ENCODE data around the gene SPATA19. TPM values are rescaled to one million over a fixed set of nuclear protein-coding genes. Genes with fewer than 3 reads are reported as not detected.

Gene SPATA19
- total and polyA plus RNA-seq, 2 of the 13 experiments (the other 11 are each of a cell fraction or from before 2014, with no cell fraction given), result not detected

GRCh38 chr11:133828871-133829270, 16.4 kb downstream of the SPATA19 start (continued):
- no peak for TF ChIP-seq ZNF644 (CRISPR knock-in tag; IDR thresholded peaks at IDR 0.05; ENCODE audit: low read depth)
- TF ChIP-seq ARNT2 (CRISPR knock-in tag; IDR thresholded peaks at IDR 0.05; ENCODE audit: low read depth), result no peak
- no peak for TF ChIP-seq HNRNPH1 (optimal IDR thresholded peaks at IDR 0.05; ENCODE audit: low read depth, low read length)
- no peak for TF ChIP-seq GMEB1 (CRISPR knock-in tag; IDR thresholded peaks at IDR 0.05; ENCODE audit: borderline replicate concordance)
- no peak for TF ChIP-seq ZNF556 (CRISPR knock-in tag; IDR thresholded peaks at IDR 0.05; ENCODE audit: borderline replicate concordance)
- TF ChIP-seq, protein P1, sequence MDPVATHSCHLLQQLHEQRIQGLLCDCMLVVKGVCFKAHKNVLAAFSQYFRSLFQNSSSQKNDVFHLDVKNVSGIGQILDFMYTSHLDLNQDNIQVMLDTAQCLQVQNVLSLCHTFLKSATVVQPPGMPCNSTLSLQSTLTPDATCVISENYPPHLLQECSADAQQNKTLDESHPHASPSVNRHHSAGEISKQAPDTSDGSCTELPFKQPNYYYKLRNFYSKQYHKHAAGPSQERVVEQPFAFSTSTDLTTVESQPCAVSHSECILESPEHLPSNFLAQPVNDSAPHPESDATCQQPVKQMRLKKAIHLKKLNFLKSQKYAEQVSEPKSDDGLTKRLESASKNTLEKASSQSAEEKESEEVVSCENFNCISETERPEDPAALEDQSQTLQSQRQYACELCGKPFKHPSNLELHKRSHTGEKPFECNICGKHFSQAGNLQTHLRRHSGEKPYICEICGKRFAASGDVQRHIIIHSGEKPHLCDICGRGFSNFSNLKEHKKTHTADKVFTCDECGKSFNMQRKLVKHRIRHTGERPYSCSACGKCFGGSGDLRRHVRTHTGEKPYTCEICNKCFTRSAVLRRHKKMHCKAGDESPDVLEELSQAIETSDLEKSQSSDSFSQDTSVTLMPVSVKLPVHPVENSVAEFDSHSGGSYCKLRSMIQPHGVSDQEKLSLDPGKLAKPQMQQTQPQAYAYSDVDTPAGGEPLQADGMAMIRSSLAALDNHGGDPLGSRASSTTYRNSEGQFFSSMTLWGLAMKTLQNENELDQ (CRISPR knock-in tag; IDR thresholded peaks at IDR 0.05; ENCODE audit: borderline replicate concordance), result no peak
- no peak for TF ChIP-seq CBFB (CRISPR knock-in tag; IDR thresholded peaks at IDR 0.05)
- no peak for TF ChIP-seq ASH2L (IDR thresholded peaks at IDR 0.05; ENCODE audit: insufficient read length, low read depth, low read length)

DNA sequence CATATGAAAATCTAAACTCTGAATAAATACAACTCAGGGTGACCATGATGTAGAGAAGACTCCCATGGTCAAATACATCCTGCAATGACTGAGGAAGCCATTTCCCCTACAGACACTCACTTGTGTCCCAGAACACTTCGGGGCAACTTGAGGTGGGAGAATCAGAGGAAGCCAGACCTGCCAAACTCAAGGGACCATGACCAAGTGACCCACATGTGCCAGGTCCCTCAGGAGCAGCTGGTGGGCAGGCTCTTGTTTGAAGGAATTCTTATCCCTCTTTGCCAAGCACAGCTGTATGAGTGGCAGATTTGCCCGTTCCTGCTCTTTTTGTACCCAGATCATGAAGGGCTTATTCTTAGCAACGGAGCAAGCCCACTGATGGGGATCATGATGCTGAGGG, 17.8 kb downstream of the SPATA19 start:
- H3K36me3 ChIP-seq (replicated peaks in 1 of 2; ENCODE audit: control insufficient read depth in 1 of 2, insufficient read depth in 2 of 2, low read length in 2 of 2), result no peaks in the 10 kb centered on the region
- H3K4me3 ChIP-seq (replicated peaks in 1 of 3; ENCODE audit: insufficient read depth in 1 of 3, low read depth in 2 of 3, low read length in 3 of 3), result no peak overlapping the region
- BruUV-seq (replicated peaks), result no TSS peak
- no peak overlapping the region for H3K27ac ChIP-seq (ENCODE audit: extremely low read length, insufficient read depth, low read length)
- H3K27me3 ChIP-seq (ENCODE audit: control insufficient read depth in 1 of 2, insufficient read depth in 2 of 2, low read length in 2 of 2), result no peaks in the 10 kb centered on the region; a peak in 1 of 5 replicates
- CTCF ChIA-PET (ENCODE audit: low intra/inter-chr PET ratio, low total read pairs), result no interaction called here
- no peaks in the 10 kb centered on the region for H3K79me2 ChIP-seq (ENCODE audit: insufficient read depth, low read length)
- H3K4me2 ChIP-seq (ENCODE audit: low read depth, low read length), result no peak overlapping the region
- H3K4me1 ChIP-seq (ENCODE audit: insufficient read depth, low read length), result no peaks in the 10 kb centered on the region
- H4K20me1 ChIP-seq (ENCODE audit: insufficient read depth, low read length), result no peaks in the 10 kb centered on the region
- intact Hi-C loops (cut with micrococcal nuclease; ENCODE audit: unreplicated experiment), result no loop called here
- no peak overlapping the region for H2AFZ ChIP-seq (ENCODE audit: low read length)
- 0% methylated on average over 3 of the region's 3 CpGs for WGBS (ENCODE audit: low lambda C conversion rate)
- DNase-seq (ENCODE audit: low spot score), result no peak
- FAIRE-seq, result no peak
- no peak overlapping the region for H3K9ac ChIP-seq (ENCODE audit: insufficient read depth, low read depth, low read length)
- in situ Hi-C loops (cut with HindIII; ENCODE audit: extremely low pct_ligation_motif_present, low pct_unique_long_range_greater_than_20kb), result loop anchor here (10.0 kb wide), 1 partner anchor 693 kb away; no protein-coding TSS in a partner anchor
- no peaks in the 10 kb centered on the region for H3K9me3 ChIP-seq (ENCODE audit: low read length)
- POLR2A ChIA-PET, result no interaction called here
- ATAC-seq, result no peak
- TF ChIP-seq FOSL2 (CRISPR knock-in tag; IDR thresholded peaks at IDR 0.05) (no peak), ZSCAN20 (CRISPR knock-in tag; IDR thresholded peaks at IDR 0.05; ENCODE audit: borderline replicate concordance) (no peak), KAT8 (CRISPR knock-in tag; IDR thresholded peaks at IDR 0.05) (no peak), TMF1 (CRISPR knock-in tag; IDR thresholded peaks at IDR 0.05; ENCODE audit: low read depth) (no peak), NR2F1 (CRISPR knock-in tag; IDR thresholded peaks at IDR 0.05) (no peak), ZNF30 (CRISPR knock-in tag; IDR thresholded peaks at IDR 0.05) (no peak), ETV6 (CRISPR knock-in tag; conservative IDR thresholded peaks at IDR 0.05) (no peak)
- TF ChIP-seq, protein P2, sequence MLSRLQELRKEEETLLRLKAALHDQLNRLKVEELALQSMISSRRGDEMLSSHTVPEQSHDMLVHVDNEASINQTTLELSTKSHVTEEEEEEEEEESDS (CRISPR knock-in tag; IDR thresholded peaks at IDR 0.05; ENCODE audit: borderline replicate concordance), result no peak
- TF ChIP-seq, protein P3, sequence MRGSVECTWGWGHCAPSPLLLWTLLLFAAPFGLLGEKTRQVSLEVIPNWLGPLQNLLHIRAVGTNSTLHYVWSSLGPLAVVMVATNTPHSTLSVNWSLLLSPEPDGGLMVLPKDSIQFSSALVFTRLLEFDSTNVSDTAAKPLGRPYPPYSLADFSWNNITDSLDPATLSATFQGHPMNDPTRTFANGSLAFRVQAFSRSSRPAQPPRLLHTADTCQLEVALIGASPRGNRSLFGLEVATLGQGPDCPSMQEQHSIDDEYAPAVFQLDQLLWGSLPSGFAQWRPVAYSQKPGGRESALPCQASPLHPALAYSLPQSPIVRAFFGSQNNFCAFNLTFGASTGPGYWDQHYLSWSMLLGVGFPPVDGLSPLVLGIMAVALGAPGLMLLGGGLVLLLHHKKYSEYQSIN (CRISPR knock-in tag; IDR thresholded peaks at IDR 0.05; ENCODE audit: borderline replicate concordance), result no peak
- TF ChIP-seq, protein P4, sequence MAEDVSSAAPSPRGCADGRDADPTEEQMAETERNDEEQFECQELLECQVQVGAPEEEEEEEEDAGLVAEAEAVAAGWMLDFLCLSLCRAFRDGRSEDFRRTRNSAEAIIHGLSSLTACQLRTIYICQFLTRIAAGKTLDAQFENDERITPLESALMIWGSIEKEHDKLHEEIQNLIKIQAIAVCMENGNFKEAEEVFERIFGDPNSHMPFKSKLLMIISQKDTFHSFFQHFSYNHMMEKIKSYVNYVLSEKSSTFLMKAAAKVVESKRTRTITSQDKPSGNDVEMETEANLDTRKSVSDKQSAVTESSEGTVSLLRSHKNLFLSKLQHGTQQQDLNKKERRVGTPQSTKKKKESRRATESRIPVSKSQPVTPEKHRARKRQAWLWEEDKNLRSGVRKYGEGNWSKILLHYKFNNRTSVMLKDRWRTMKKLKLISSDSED (CRISPR knock-in tag; IDR thresholded peaks at IDR 0.05), result no peak

All from HepG2 (cell line).